HG03095 (cell line): ENCODE measurements around the gene DIS3L2.

ENCODE experiments used
- ATAC-seq: cut with Tn5 transposase; IDR thresholded peaks from one replicate; pipeline ENCODE4 v1.9.1; 2021; ENCODE audit warnings: moderate library complexity; ENCODE audit not compliant: unreplicated experiment

The DIS3L2 gene

GRCh38 chr2:232250246-232251175 is 289.0 kb downstream of the DIS3L2 start:
- no peak for ATAC-seq

- no peak for ATAC-seq
These were observed 293.5 kb downstream of the DIS3L2 start for GRCh38 chr2:232255033-232255432.

- no peak for ATAC-seq
These were observed 298.6 kb downstream of the DIS3L2 start for GRCh38 chr2:232260075-232260474.

- no peak for ATAC-seq
These were observed 300.3 kb downstream of the DIS3L2 start for GRCh38 chr2:232261776-232262175.

- ATAC-seq, result no peak
These were observed 301.8 kb downstream of the DIS3L2 start for GRCh38 chr2:232263295-232263694.

- ATAC-seq, result no peak
These were observed 302.6 kb downstream of the DIS3L2 start for GRCh38 chr2:232264081-232264480.

GRCh38 chr2:232265329-232265728 is 303.8 kb downstream of the DIS3L2 start:
- no peak for ATAC-seq

GRCh38 chr2:232268636-232269165 is 307.2 kb downstream of the DIS3L2 start:
- ATAC-seq, result no peak

- ATAC-seq, result no peak
These were observed 308.4 kb downstream of the DIS3L2 start for GRCh38 chr2:232269867-232270266.

GRCh38 chr2:232273903-232274643 is 312.6 kb downstream of the DIS3L2 start:
- ATAC-seq, result no peak

- ATAC-seq, result no peak
These were observed 314.2 kb downstream of the DIS3L2 start for GRCh38 chr2:232275670-232276069.

- no peak for ATAC-seq
These were observed 314.7 kb downstream of the DIS3L2 start for GRCh38 chr2:232276084-232276732.

- ATAC-seq, result no peak
These were observed 315.3 kb downstream of the DIS3L2 start for GRCh38 chr2:232276733-232277313.

GRCh38 chr2:232278534-232278933 is 317.0 kb downstream of the DIS3L2 start:
- ATAC-seq, result no peak

GRCh38 chr2:232280341-232280740 is 318.8 kb downstream of the DIS3L2 start:
- ATAC-seq, result no peak

- ATAC-seq, result no peak
These were observed 320.5 kb downstream of the DIS3L2 start for GRCh38 chr2:232281858-232282507.

- no peak for ATAC-seq
These were observed 321.1 kb downstream of the DIS3L2 start for GRCh38 chr2:232282508-232283055.

- ATAC-seq, result no peak
These were observed 324.7 kb downstream of the DIS3L2 start for GRCh38 chr2:232286001-232286868.

- ATAC-seq, result no peak
These were observed 325.8 kb downstream of the DIS3L2 start for GRCh38 chr2:232287316-232287715.
